Loucy (cell line): ENCODE measurements around the gene CALHM2.

Source experiments
- H2AFZ ChIP-seq: fragments of 200-600 bp; sonication (generic); 2 replicates; pipeline ENCODE4 v1.6.0; 2016; ENCODE audit warnings: antibody characterized with exemption, mild to moderate bottlenecking, low read length, moderate library complexity
- H3F3A ChIP-seq: fragments of 200-600 bp; 2 replicates; pipeline ENCODE4 v1.6.0; 2016; ENCODE audit warnings: antibody characterized with exemption, low read depth, mild to moderate bottlenecking
- H3K27me3 ChIP-seq: fragments of 200-600 bp; sonication (generic); 2 replicates; pipeline ENCODE4 v1.6.1; 2014; ENCODE audit warnings: low read length, mild to moderate bottlenecking; ENCODE audit not compliant: insufficient read depth, poor library complexity, severe bottlenecking
- H3K36me3 ChIP-seq: fragments of 200-600 bp; sonication (generic); 2 replicates; pipeline ENCODE4 v1.6.1; 2016; ENCODE audit warnings: low read length; ENCODE audit not compliant: insufficient read depth
- H3K4me1 ChIP-seq: fragments of 200-600 bp; sonication (generic); 2 replicates; pipeline ENCODE4 v1.5.1; 2014; ENCODE audit warnings: low read length, mild to moderate bottlenecking; ENCODE audit not compliant: insufficient read depth, poor library complexity, severe bottlenecking
- H3K4me2 ChIP-seq: fragments of 200-600 bp; sonication (generic); 2 replicates; pipeline ENCODE4 v1.6.0; 2014; ENCODE audit warnings: antibody characterized with exemption, low read length, low read depth, mild to moderate bottlenecking; ENCODE audit not compliant: poor library complexity, severe bottlenecking
- H3K4me3 ChIP-seq: fragments of 200-600 bp; sonication (generic); 2 replicates; pipeline ENCODE4 v1.5.1; 2014; ENCODE audit warnings: low read length, mild to moderate bottlenecking, mixed read lengths; ENCODE audit not compliant: poor library complexity, severe bottlenecking
- H3K79me2 ChIP-seq: fragments of 200-600 bp; sonication (generic); 2 replicates; pipeline ENCODE4 v1.6.1; 2014; ENCODE audit warnings: low read length; ENCODE audit not compliant: insufficient read depth
- H3K9ac ChIP-seq: fragments of 200-600 bp; sonication (generic); 2 replicates; pipeline ENCODE4 v1.6.0; 2014; ENCODE audit warnings: mild to moderate bottlenecking, low read depth, low read length, moderate library complexity; ENCODE audit not compliant: poor library complexity, severe bottlenecking
- H3K9me2 ChIP-seq: fragments of 200-600 bp; sonication (generic); replicated peaks from 2 replicates; pipeline ENCODE4 v1.6.1; 2016; ENCODE audit warnings: low read depth, low read length, mixed read lengths
- H3K9me3 ChIP-seq: fragments of 200-600 bp; sonication (generic); 2 replicates; pipeline ENCODE4 v1.6.1; 2014; ENCODE audit warnings: mild to moderate bottlenecking, antibody characterized with exemption, low read length, low read depth; ENCODE audit not compliant: insufficient read depth
- H4K20me1 ChIP-seq: fragments of 200-600 bp; sonication (generic); 2 replicates; pipeline ENCODE4 v1.6.0; 2014; ENCODE audit warnings: antibody characterized with exemption, low read length, mild to moderate bottlenecking; ENCODE audit not compliant: insufficient read depth, poor library complexity, severe bottlenecking
- EZH2phosphoT487 ChIP-seq: fragments of 200-600 bp; IDR thresholded peaks from 2 replicates; pipeline ENCODE4 v1.6.1; 2018; ENCODE audit warnings: antibody characterized with exemption, mild to moderate bottlenecking, moderate library complexity, borderline replicate concordance
- TF ChIP-seq, protein P1 (sequence below): fragments of 200-600 bp; sonication (generic); conservative IDR thresholded peaks from 2 replicates; pipeline ENCODE4 v1.5.1; 2014; ENCODE audit warnings: mild to moderate bottlenecking, antibody characterized with exemption, low read length

The CALHM2 gene

DNA sequence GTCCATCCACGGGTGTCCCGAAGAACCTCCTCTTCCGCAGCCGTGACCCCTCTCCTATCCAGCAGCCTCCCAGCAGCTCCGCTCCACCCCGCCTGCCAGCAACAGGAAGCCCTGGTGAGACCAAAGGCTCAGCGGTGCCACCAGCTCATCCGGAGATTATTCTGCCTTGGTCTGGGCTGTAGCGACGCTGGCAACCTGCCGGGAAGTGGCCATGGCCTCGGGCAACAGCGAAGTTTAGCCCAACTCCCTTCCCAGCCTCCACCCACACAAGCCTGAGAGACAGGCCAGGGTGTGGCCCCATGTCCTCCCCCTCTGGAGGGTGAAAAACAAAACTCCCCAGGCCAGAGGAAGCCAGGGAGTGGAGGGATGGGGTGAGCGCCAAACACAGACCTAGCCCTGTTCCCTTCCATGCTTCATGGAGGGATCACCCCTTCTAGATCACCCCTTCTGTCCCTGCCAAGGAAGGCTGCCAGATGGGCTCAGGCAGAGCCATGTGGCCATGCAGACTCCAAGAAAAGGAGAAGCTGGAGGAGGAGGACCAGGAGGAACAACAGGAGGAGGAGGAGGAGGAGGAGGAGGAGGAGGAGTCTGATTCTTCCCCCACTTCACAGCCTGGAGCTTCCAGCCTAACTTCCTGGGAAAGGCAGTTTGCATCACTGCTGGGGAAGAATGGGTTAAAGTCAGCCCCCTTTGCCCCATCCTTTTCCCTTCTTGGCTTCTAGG lies 918 bp downstream of the CALHM2 start:
- Histone ChIP-seq H3K9me3 (no peaks in the 10 kb centered on the region), H3K4me3 (peak overlapping the region; percentile 92), H3K9me2 (no peaks in the 10 kb centered on the region), H3K9ac (peak overlapping the region; percentile 88), H3F3A (no peaks in the 10 kb centered on the region), H3K36me3 (peaks cover 14% of the 10 kb centered on the region; the same call in 1 of the 2 replicates), H4K20me1 (peaks cover 16% of the 10 kb centered on the region), H3K79me2 (peaks cover 61% of the 10 kb centered on the region), H3K27me3 (no peaks in the 10 kb centered on the region), H2AFZ (peak overlapping the region; percentile 93), H3K4me2 (peak overlapping the region; percentile 94), H3K4me1 (peaks cover 37% of the 10 kb centered on the region)
- TF ChIP-seq, protein P1, sequence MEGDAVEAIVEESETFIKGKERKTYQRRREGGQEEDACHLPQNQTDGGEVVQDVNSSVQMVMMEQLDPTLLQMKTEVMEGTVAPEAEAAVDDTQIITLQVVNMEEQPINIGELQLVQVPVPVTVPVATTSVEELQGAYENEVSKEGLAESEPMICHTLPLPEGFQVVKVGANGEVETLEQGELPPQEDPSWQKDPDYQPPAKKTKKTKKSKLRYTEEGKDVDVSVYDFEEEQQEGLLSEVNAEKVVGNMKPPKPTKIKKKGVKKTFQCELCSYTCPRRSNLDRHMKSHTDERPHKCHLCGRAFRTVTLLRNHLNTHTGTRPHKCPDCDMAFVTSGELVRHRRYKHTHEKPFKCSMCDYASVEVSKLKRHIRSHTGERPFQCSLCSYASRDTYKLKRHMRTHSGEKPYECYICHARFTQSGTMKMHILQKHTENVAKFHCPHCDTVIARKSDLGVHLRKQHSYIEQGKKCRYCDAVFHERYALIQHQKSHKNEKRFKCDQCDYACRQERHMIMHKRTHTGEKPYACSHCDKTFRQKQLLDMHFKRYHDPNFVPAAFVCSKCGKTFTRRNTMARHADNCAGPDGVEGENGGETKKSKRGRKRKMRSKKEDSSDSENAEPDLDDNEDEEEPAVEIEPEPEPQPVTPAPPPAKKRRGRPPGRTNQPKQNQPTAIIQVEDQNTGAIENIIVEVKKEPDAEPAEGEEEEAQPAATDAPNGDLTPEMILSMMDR = no peak
- no peak for TF ChIP-seq EZH2phosphoT487

DNA sequence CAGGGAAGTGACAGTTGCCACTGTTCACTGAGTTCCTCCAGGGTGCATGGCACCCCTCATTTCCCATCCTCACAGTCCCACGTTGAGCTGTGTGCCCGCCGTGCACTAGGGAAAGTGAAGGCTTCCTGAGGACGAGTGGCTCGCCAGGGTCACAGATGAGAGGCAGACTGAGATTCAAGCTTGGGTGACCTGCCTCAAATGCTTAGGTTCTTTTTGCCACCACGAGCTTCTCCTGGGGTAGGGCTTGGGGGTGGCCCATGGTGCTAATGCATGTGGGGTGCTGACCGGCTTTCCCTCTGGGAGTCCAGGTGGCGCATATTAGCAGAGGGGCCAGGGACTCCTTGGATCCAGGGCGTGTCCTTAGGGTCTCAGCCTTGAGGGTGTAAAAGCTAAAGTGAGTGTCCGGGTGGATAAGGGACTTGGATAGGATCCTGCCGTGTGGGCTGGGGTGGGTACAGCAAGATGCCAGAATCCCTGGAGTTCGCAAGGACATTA lies 1.9 kb downstream of the CALHM2 start:
- no peaks in the 10 kb centered on the region for H3K27me3 ChIP-seq
- H3K4me1 ChIP-seq = peaks cover 37% of the 10 kb centered on the region
- H4K20me1 ChIP-seq = peaks cover 16% of the 10 kb centered on the region
- H3K36me3 ChIP-seq = peaks cover 24% of the 10 kb centered on the region; the same call in 1 of the 2 replicates
- TF ChIP-seq, protein P1 = no peak
- no peak for TF ChIP-seq EZH2phosphoT487
- peak overlapping the region; percentile 92 for H3K4me3 ChIP-seq
- peak overlapping the region; percentile 94 for H3K4me2 ChIP-seq
- no peak overlapping the region for H2AFZ ChIP-seq
- H3K9me3 ChIP-seq = no peaks in the 10 kb centered on the region
- no peaks in the 10 kb centered on the region for H3K9me2 ChIP-seq
- H3F3A ChIP-seq = no peaks in the 10 kb centered on the region
- H3K9ac ChIP-seq = peak overlapping the region; percentile 88
- peaks cover 61% of the 10 kb centered on the region for H3K79me2 ChIP-seq

DNA sequence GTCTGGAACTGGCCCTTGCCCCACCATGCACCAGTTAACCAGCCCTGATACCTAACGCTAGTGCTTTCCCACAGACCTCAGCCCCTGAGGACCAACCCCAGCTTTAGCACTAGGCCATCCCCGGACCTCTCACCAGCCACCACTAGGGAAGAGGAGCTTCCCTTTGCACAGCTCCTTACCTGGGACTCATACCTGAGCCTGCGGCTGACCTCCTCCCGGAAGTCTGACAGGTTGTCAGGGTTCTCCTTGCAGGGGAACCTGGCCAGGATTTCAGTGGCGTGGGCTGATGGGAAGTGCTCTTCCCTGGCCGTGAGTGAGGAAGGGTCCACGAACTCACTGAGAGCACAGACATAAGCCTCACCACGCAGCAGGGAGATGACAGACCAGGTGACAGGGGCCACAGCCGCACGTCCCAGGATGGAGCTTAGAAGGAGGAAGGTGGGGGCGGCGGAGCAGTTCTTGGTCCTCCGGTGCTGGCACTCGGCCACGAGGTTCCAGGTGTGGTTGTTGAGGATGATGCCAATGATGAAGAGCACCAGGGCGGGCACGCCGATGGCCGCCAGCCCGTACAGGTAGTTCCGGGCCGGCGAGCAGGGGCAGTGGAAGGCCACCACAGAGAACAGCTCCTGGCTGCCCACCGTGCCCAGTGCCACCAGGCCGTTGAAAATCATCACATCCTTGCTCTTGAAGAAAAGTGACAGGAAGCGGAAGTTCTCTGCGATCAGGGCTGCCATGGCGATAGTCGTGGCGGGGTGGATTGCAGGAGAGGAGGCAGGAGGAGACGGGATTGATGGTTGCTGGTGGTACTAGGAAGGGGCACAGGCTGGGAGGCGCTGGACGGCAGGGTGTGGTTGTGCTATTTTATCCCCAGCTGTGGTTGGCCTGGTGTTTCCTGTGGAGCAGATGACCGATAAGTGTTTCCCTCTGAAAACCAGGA lies 2.7 kb downstream of the CALHM2 start:
- peaks cover 31% of the 10 kb centered on the region; the same call in 1 of the 2 replicates for H3K36me3 ChIP-seq
- peak overlapping the region; percentile 94 for H3K4me2 ChIP-seq
- H3K9me3 ChIP-seq = no peaks in the 10 kb centered on the region
- peak overlapping the region; percentile 92 for H3K4me3 ChIP-seq
- H2AFZ ChIP-seq = no peak overlapping the region
- peaks cover 37% of the 10 kb centered on the region for H3K4me1 ChIP-seq
- peak overlapping the region; percentile 88 for H3K9ac ChIP-seq
- peaks cover 61% of the 10 kb centered on the region for H3K79me2 ChIP-seq
- TF ChIP-seq EZH2phosphoT487 = no peak
- TF ChIP-seq, protein P1 = no peak
- peaks cover 16% of the 10 kb centered on the region for H4K20me1 ChIP-seq
- H3K27me3 ChIP-seq = no peaks in the 10 kb centered on the region
- no peaks in the 10 kb centered on the region for H3K9me2 ChIP-seq
- no peaks in the 10 kb centered on the region for H3F3A ChIP-seq
